ENCODE data around the gene ELMO2.

The ELMO2 gene

GRCh38 chr20:46343348-46343974 is 63.0 kb downstream of the ELMO2 start:
- WGBS, 2 experiments (ENCODE audit: insufficient coverage in 2 of 2): 43 to 60% methylated on average over 6 to 8 of the region's 17 CpGs

GRCh38 chr20:46342451-46343347 is 63.7 kb downstream of the ELMO2 start:
- Histone ChIP-seq H3K9me3 (ENCODE audit: control insufficient read depth, low read length) (no peaks in the 10 kb centered on the region), H3K27ac (ENCODE audit: low read depth, low read length, severe bottlenecking) (no peak overlapping the region), H3K36me3 (ENCODE audit: control insufficient read depth, insufficient read depth, low read length) (no peaks in the 10 kb centered on the region), H3K4me3 (ENCODE audit: extremely low read depth, insufficient read depth, low read length, poor library complexity, severe bottlenecking) (no peak overlapping the region), H3K4me1 (ENCODE audit: control insufficient read depth, insufficient read depth, low read length, poor library complexity, severe bottlenecking) (peaks cover 6% of the 10 kb centered on the region)
- 77 to 84% methylated on average over 11 to 13 of the region's 17 CpGs for WGBS, 2 experiments (ENCODE audit: insufficient coverage in 2 of 2)

More at GRCh38 chr20:46343348-46343974, 63.0 kb downstream of the ELMO2 start:
- Histone ChIP-seq H3K36me3 (ENCODE audit: control insufficient read depth, insufficient read depth, low read length) (no peaks in the 10 kb centered on the region), H3K4me3 (ENCODE audit: extremely low read depth, insufficient read depth, low read length, poor library complexity, severe bottlenecking) (no peak overlapping the region), H3K4me1 (ENCODE audit: control insufficient read depth, insufficient read depth, low read length, poor library complexity, severe bottlenecking) (peaks cover 9% of the 10 kb centered on the region), H3K9me3 (ENCODE audit: control insufficient read depth, low read length) (no peaks in the 10 kb centered on the region), H3K27ac (ENCODE audit: low read depth, low read length, severe bottlenecking) (no peak overlapping the region)

- H3K9me3 ChIP-seq (ENCODE audit: control insufficient read depth, low read length): no peaks in the 10 kb centered on the region
- H3K36me3 ChIP-seq (ENCODE audit: control insufficient read depth, insufficient read depth, low read length): no peaks in the 10 kb centered on the region
- peaks cover 6% of the 10 kb centered on the region for H3K4me1 ChIP-seq (ENCODE audit: control insufficient read depth, insufficient read depth, low read length, poor library complexity, severe bottlenecking)
- no peak overlapping the region for H3K27ac ChIP-seq (ENCODE audit: low read depth, low read length, severe bottlenecking)
- H3K4me3 ChIP-seq (ENCODE audit: extremely low read depth, insufficient read depth, low read length, poor library complexity, severe bottlenecking): no peak overlapping the region
- WGBS, 2 experiments (ENCODE audit: insufficient coverage in 2 of 2): 60 to 70% methylated on average over 5 to 8 of the region's 9 CpGs
These were observed 64.4 kb downstream of the ELMO2 start for GRCh38 chr20:46342010-46342378.

DNA sequence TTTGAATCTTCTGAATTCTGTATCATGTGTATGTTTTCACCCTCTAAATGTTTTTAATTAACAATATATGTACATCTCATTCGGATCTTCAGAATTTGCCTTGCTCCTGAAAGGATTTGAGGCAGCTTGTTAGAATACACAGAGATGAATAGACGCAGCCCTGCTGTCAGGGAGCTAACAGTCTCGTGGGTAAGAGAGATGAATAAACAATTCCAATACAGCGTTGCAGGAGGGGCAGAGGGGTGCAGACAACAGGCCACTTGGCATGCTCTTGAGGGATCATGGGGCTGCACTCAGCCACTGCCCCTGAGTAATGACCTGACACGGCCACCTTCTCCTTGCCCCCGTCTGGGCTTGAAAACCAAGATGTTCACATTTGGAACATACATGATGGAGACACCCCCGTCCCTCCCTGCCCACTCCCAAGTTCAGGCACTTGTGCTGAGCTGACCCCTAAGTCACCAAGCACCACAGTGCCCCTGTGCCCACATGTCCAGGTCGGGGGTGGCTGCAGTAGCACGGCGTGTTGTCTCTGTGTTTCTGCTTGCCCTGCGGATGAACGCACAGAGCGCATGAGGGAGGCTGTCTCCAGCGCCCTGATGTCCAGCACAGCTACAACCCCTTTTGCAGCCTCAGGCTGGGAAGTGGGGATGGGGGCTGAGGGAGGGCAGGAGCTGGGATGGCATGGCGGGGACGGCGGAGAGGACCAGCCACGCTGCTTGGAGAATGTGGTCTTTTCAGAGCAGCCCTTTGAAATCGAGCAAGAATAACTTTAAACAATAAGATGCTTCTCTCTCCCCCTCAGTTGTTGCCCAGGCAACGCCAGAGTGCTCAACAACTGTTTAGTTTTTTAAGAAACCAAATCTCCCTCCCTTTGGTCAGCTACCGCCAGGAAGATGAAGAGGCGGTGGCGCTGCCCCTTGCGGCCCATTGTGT is 65.1 kb downstream of the ELMO2 start:
- H3K4me3 ChIP-seq (ENCODE audit: extremely low read depth, insufficient read depth, low read length, poor library complexity, severe bottlenecking): no peak overlapping the region
- 75 to 79% methylated on average over 15 to 16 of the region's 24 CpGs for WGBS, 2 experiments (ENCODE audit: insufficient coverage in 2 of 2)
- no peak overlapping the region for H3K27ac ChIP-seq (ENCODE audit: low read depth, low read length, severe bottlenecking)

DNA sequence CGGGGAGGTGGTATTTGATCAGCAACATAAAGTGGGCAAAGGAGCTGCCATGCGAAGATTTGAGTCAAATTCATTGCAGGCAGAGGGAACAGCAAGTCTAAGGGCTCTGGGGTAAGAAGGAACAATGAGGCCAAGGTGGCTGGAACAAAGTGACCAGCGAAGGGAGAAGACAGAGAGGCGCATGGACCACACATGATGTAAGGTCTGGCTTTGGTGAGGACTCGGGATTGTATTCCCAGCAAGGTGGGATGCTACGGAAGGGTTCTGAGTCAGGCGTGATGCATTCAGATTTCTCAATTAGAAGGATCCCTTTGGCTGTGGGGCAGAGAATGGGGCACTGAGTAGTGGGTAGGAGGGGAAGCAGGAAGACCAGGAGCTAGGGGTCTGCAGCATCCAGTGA is 67.4 kb downstream of the ELMO2 start:
- Histone ChIP-seq H3K36me3 (ENCODE audit: control insufficient read depth, insufficient read depth, low read length) (no peaks in the 10 kb centered on the region), H3K4me3 (ENCODE audit: extremely low read depth, insufficient read depth, low read length, poor library complexity, severe bottlenecking) (no peak overlapping the region), H3K27ac (ENCODE audit: low read depth, low read length, severe bottlenecking) (no peak overlapping the region), H3K9me3 (ENCODE audit: control insufficient read depth, low read length) (no peaks in the 10 kb centered on the region), H3K4me1 (ENCODE audit: control insufficient read depth, insufficient read depth, low read length, poor library complexity, severe bottlenecking) (peaks cover 11% of the 10 kb centered on the region)
- 88 to 90% methylated on average over 7 of the region's 7 CpGs for WGBS, 2 experiments (ENCODE audit: insufficient coverage in 2 of 2)

More for the DNA sequence above, 65.1 kb downstream of the ELMO2 start:
- H3K36me3 ChIP-seq (ENCODE audit: control insufficient read depth, insufficient read depth, low read length): no peaks in the 10 kb centered on the region
- peaks cover 6% of the 10 kb centered on the region for H3K4me1 ChIP-seq (ENCODE audit: control insufficient read depth, insufficient read depth, low read length, poor library complexity, severe bottlenecking)
- H3K9me3 ChIP-seq (ENCODE audit: control insufficient read depth, low read length): no peaks in the 10 kb centered on the region

DNA sequence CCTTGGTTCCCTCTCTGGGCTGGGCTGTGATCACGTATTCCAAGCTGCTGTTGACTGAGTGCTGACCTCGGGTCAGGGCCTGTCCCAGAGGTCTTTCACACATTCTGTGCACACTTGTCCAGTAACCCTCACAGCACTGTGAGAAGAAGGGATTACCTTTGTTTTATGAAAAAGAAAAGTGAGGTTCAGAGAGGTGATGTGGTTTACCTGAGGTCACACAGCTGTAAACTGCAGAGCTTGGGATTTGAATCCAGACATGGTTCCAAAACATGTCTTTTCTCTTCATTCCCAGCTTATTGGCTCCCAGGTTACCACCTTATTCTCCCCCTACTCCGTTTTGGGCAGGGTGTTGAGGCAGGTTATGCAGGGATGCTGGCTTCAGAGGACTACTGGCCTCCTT is 69.7 kb downstream of the ELMO2 start:
- Histone ChIP-seq H3K9me3 (ENCODE audit: control insufficient read depth, low read length) (no peaks in the 10 kb centered on the region), H3K27ac (ENCODE audit: low read depth, low read length, severe bottlenecking) (no peak overlapping the region), H3K4me1 (ENCODE audit: control insufficient read depth, insufficient read depth, low read length, poor library complexity, severe bottlenecking) (peaks cover 4% of the 10 kb centered on the region), H3K4me3 (ENCODE audit: extremely low read depth, insufficient read depth, low read length, poor library complexity, severe bottlenecking) (no peak overlapping the region), H3K36me3 (ENCODE audit: control insufficient read depth, insufficient read depth, low read length) (no peaks in the 10 kb centered on the region)
- 63 to 79% methylated on average over 3 of the region's 3 CpGs for WGBS, 2 experiments (ENCODE audit: insufficient coverage in 2 of 2)

DNA sequence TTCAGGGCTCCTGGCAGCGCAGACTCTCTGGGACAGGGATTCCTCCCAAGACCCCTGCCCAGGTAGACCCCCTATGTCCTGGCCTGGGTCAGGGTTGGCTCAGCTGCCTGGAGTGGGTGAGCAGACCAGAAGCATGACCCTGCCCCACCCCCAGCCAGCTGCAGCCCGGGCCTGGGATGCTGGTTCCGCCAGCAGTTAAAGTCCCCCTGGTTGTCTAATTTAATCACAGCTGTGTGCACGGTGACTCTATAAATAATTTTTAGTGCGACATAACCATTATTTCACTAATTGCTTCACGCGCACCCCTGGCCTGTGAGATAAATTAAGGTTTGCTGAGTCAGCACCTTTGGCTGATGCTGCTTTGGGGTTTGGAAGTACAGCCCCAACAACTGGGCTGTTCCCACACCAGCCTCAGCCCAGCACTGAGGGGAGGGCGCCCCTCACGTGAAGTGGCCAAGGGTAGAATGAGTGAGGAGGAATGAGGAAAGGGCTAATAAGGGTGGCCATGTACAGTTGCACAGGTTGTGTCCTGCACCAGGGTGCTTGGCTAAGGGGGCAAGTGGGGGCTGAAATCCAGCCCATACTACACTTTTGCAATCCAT is 72.0 kb downstream of the ELMO2 start:
- no peaks in the 10 kb centered on the region for H3K9me3 ChIP-seq (ENCODE audit: control insufficient read depth, low read length)
- H3K27ac ChIP-seq (ENCODE audit: low read depth, low read length, severe bottlenecking): no peak overlapping the region
- peaks cover 4% of the 10 kb centered on the region for H3K4me1 ChIP-seq (ENCODE audit: control insufficient read depth, insufficient read depth, low read length, poor library complexity, severe bottlenecking)
- WGBS, 2 experiments (ENCODE audit: insufficient coverage in 2 of 2): 73 to 78% methylated on average over 7 to 9 of the region's 9 CpGs
- no peak overlapping the region for H3K4me3 ChIP-seq (ENCODE audit: extremely low read depth, insufficient read depth, low read length, poor library complexity, severe bottlenecking)
- no peaks in the 10 kb centered on the region for H3K36me3 ChIP-seq (ENCODE audit: control insufficient read depth, insufficient read depth, low read length)

DNA sequence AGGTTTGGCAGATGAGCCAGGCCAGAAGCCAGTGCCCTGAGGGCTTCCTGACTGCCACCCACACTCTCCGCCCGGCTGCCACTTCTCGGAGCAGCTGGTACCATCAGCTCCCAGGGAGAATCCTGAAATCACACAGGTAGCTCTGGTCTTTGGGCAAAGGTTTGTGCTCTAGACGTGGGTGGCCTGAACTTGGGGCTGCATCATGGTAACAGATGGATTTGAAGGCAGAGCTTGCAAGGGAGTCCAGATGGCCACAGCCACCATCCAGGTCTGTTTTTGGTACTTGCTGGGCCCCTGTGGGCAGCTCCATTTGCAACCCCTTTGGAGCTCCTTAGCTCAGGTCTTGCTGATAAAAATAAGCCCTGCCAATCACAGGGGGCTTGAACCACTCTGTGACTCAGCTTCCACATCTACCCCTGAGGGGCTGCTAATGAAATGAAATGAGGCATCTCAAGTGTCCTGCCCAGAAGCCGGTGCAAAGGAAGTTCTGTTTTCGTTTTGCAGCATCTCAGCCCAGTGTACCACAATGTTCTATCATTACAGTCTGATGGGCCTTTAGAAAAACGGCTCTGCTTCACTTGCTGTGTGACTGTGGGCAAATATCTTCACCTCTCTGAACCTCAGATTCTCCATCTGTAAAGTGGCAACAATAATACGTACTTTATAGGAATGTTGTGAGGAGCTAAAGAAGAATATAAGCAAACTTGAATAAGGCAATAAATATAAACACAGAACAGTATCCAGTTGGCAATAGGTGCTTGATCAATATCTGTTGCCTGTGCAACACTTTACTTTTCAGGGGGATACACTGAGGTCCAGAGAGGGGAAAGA is 73.0 kb downstream of the ELMO2 start:
- WGBS, 2 experiments (ENCODE audit: insufficient coverage in 2 of 2): 90 to 100% methylated on average over 4 to 6 of the region's 8 CpGs
- Histone ChIP-seq H3K9me3 (ENCODE audit: control insufficient read depth, low read length) (no peaks in the 10 kb centered on the region), H3K4me3 (ENCODE audit: extremely low read depth, insufficient read depth, low read length, poor library complexity, severe bottlenecking) (no peak overlapping the region), H3K27ac (ENCODE audit: low read depth, low read length, severe bottlenecking) (no peak overlapping the region), H3K4me1 (ENCODE audit: control insufficient read depth, insufficient read depth, low read length, poor library complexity, severe bottlenecking) (peaks cover 4% of the 10 kb centered on the region), H3K36me3 (ENCODE audit: control insufficient read depth, insufficient read depth, low read length) (no peaks in the 10 kb centered on the region)

- no peak overlapping the region for H3K4me3 ChIP-seq (ENCODE audit: extremely low read depth, insufficient read depth, low read length, poor library complexity, severe bottlenecking)
- 74% methylated on average over 6 to 7 of the region's 12 CpGs for WGBS, 2 experiments (ENCODE audit: insufficient coverage in 2 of 2)
- peaks cover 4% of the 10 kb centered on the region for H3K4me1 ChIP-seq (ENCODE audit: control insufficient read depth, insufficient read depth, low read length, poor library complexity, severe bottlenecking)
- H3K9me3 ChIP-seq (ENCODE audit: control insufficient read depth, low read length): no peaks in the 10 kb centered on the region
- H3K27ac ChIP-seq (ENCODE audit: low read depth, low read length, severe bottlenecking): no peak overlapping the region
- no peaks in the 10 kb centered on the region for H3K36me3 ChIP-seq (ENCODE audit: control insufficient read depth, insufficient read depth, low read length)
These were observed 73.8 kb downstream of the ELMO2 start for GRCh38 chr20:46332373-46333160.

Measured in mesodermal cell (in vitro differentiated cells).